ENCODE measurements around the gene WDR33.

The WDR33 gene

GRCh38 chr2:127743477-127744026, 67.4 kb downstream of the WDR33 start:
- TF ChIP-seq CTCF (IDR thresholded peaks at IDR 0.05; ENCODE audit: low read length, missing control alignments): no peak
- no peak for DNase-seq (ENCODE audit: low read depth)
- H3K4me3 ChIP-seq (replicated peaks; ENCODE audit: low read depth, low read length): no peak overlapping the region

GRCh38 chr2:127740665-127741288, 70.2 kb downstream of the WDR33 start:
- no peak for TF ChIP-seq CTCF (IDR thresholded peaks at IDR 0.05; ENCODE audit: low read length, missing control alignments)
- DNase-seq (ENCODE audit: low read depth): no peak
- H3K4me3 ChIP-seq (replicated peaks; ENCODE audit: low read depth, low read length): no peak overlapping the region

- DNase-seq (ENCODE audit: low read depth): no peak
- TF ChIP-seq CTCF (IDR thresholded peaks at IDR 0.05; ENCODE audit: low read length, missing control alignments): no peak
These were observed 71.2 kb downstream of the WDR33 start for GRCh38 chr2:127739800-127740199.

GRCh38 chr2:127737892-127738291, 73.1 kb downstream of the WDR33 start:
- no peak for DNase-seq (ENCODE audit: low read depth)
- no peak overlapping the region for H3K4me3 ChIP-seq (replicated peaks; ENCODE audit: low read depth, low read length)
- no peak for TF ChIP-seq CTCF (IDR thresholded peaks at IDR 0.05; ENCODE audit: low read length, missing control alignments)

More at GRCh38 chr2:127739800-127740199, 71.2 kb downstream of the WDR33 start:
- no peak overlapping the region for H3K4me3 ChIP-seq (replicated peaks; ENCODE audit: low read depth, low read length)

- TF ChIP-seq CTCF (IDR thresholded peaks at IDR 0.05; ENCODE audit: low read length, missing control alignments): no peak
- no peak for DNase-seq (ENCODE audit: low read depth)
- no peak overlapping the region for H3K4me3 ChIP-seq (replicated peaks; ENCODE audit: low read depth, low read length)
These were observed 75.2 kb downstream of the WDR33 start for GRCh38 chr2:127735537-127736399.

GRCh38 chr2:127735044-127735443, 75.9 kb downstream of the WDR33 start:
- TF ChIP-seq CTCF (IDR thresholded peaks at IDR 0.05; ENCODE audit: low read length, missing control alignments): no peak
- H3K4me3 ChIP-seq (replicated peaks; ENCODE audit: low read depth, low read length): no peak overlapping the region
- no peak for DNase-seq (ENCODE audit: low read depth)
